ENCODE measurements around the gene OTC.

DNA sequence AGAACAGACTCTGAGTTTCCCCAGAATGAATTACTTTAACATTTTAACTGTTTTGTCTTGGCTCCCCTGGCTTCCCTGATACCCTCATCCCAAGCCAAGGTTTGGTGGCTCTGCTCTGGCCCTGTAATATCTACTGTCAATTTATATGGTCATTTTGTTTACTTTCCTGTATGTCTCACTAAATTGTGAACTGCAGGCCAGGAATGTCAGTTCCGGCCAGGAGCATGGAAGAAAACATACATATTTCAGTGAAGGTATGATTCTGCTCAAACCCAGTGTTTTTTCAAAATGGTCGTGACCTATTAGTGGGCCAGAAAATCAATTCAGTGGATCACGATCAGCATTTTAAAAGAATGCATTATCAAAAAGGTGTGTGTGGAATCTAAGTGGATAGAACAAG is 26.3 kb upstream of the OTC start:
- TF ChIP-seq SUZ12 (IDR thresholded peaks at IDR 0.05; ENCODE audit: extremely low read depth, insufficient read depth, insufficient read length): no peak
- no peak for TF ChIP-seq ZNF274 (IDR thresholded peaks at IDR 0.05; ENCODE audit: low read depth, low read length)
- TF ChIP-seq YY1 (IDR thresholded peaks at IDR 0.05; ENCODE audit: insufficient read depth, insufficient read length): no peak
